IPS-18c (cell line): Measurements from ENCODE around the gene HENMT1.
"Not testable (repeated sequence)": the region's sequence is repeated elsewhere in the genome, so short reads cannot be mapped to it uniquely, and the experiment has no call there.

Source experiments
- H3K4me3 ChIP-seq: 2 replicates; pipeline ENCODE4 v1.7.0; 2013; ENCODE audit warnings: low read depth, mild to moderate bottlenecking, low read length, moderate library complexity; ENCODE audit not compliant: insufficient read depth
- H3K9me3 ChIP-seq: one replicate; pipeline ENCODE4 v1.6.1; 2013; ENCODE audit warnings: mild to moderate bottlenecking, low read length, moderate library complexity; ENCODE audit not compliant: control insufficient read depth, insufficient read depth

Gene HENMT1

GRCh38 chr1:108644984-108645383, 15.9 kb downstream of the HENMT1 start:
- peaks cover 2% of the 10 kb centered on the region for H3K9me3 ChIP-seq
- no peak overlapping the region for H3K4me3 ChIP-seq

GRCh38 chr1:108643492-108644335, 17.2 kb downstream of the HENMT1 start:
- Histone ChIP-seq H3K9me3 (peaks cover 2% of the 10 kb centered on the region), H3K4me3 (no peak overlapping the region)

GRCh38 chr1:108640863-108641262, 20.0 kb downstream of the HENMT1 start:
- not testable (repeated sequence) for H3K4me3 ChIP-seq

GRCh38 chr1:108639899-108640560, 20.9 kb downstream of the HENMT1 start:
- Histone ChIP-seq H3K4me3 (no peak overlapping the region), H3K9me3 (peaks cover 2% of the 10 kb centered on the region)

More at GRCh38 chr1:108640863-108641262, 20.0 kb downstream of the HENMT1 start:
- not testable (repeated sequence) for H3K9me3 ChIP-seq

- no peaks in the 10 kb centered on the region for H3K9me3 ChIP-seq
Observed at GRCh38 chr1:108636876-108637275, 24.0 kb downstream of the HENMT1 start.

GRCh38 chr1:108634521-108634920, 26.4 kb downstream of the HENMT1 start:
- Histone ChIP-seq H3K9me3 (no peaks in the 10 kb centered on the region), H3K4me3 (no peak overlapping the region)

More at GRCh38 chr1:108636876-108637275, 24.0 kb downstream of the HENMT1 start:
- no peak overlapping the region for H3K4me3 ChIP-seq

GRCh38 chr1:108628665-108629064, 32.2 kb downstream of the HENMT1 start:
- H3K9me3 ChIP-seq: no peaks in the 10 kb centered on the region

GRCh38 chr1:108627951-108628350, 32.9 kb downstream of the HENMT1 start:
- Histone ChIP-seq H3K4me3 (no peak overlapping the region), H3K9me3 (no peaks in the 10 kb centered on the region)

More at GRCh38 chr1:108628665-108629064, 32.2 kb downstream of the HENMT1 start:
- no peak overlapping the region for H3K4me3 ChIP-seq

GRCh38 chr1:108627256-108627655, 33.6 kb downstream of the HENMT1 start:
- H3K9me3 ChIP-seq: no peaks in the 10 kb centered on the region
- no peak overlapping the region for H3K4me3 ChIP-seq

- Histone ChIP-seq H3K9me3 (no peaks in the 10 kb centered on the region), H3K4me3 (no peak overlapping the region)
Observed at GRCh38 chr1:108624069-108624468, 36.8 kb downstream of the HENMT1 start.

- Histone ChIP-seq H3K9me3 (no peaks in the 10 kb centered on the region), H3K4me3 (no peak overlapping the region)
Observed at GRCh38 chr1:108617724-108618056, 43.2 kb downstream of the HENMT1 start.

- Histone ChIP-seq H3K9me3 (no peaks in the 10 kb centered on the region), H3K4me3 (no peak overlapping the region)
Observed at GRCh38 chr1:108617008-108617723, 43.7 kb downstream of the HENMT1 start.

GRCh38 chr1:108615544-108615943, 45.3 kb downstream of the HENMT1 start:
- H3K4me3 ChIP-seq: no peak overlapping the region
- no peaks in the 10 kb centered on the region for H3K9me3 ChIP-seq

GRCh38 chr1:108612496-108612895, 48.4 kb downstream of the HENMT1 start:
- Histone ChIP-seq H3K4me3 (no peak overlapping the region), H3K9me3 (no peaks in the 10 kb centered on the region)

- no peaks in the 10 kb centered on the region for H3K9me3 ChIP-seq
- no peak overlapping the region for H3K4me3 ChIP-seq
Observed at GRCh38 chr1:108611984-108612383, 48.9 kb downstream of the HENMT1 start.

- no peak overlapping the region for H3K4me3 ChIP-seq
- H3K9me3 ChIP-seq: no peaks in the 10 kb centered on the region
Observed at GRCh38 chr1:108610073-108610472, 50.8 kb downstream of the HENMT1 start.

GRCh38 chr1:108609483-108610049, 51.3 kb downstream of the HENMT1 start:
- Histone ChIP-seq H3K4me3 (no peak overlapping the region), H3K9me3 (no peaks in the 10 kb centered on the region)
